GM21367 (cell line): ENCODE data around the gene TTBK2.

Experiments used
- ATAC-seq: cut with Tn5 transposase; IDR thresholded peaks from one replicate; pipeline ENCODE4 v1.9.1; 2021; ENCODE audit not compliant: unreplicated experiment

Gene TTBK2

DNA sequence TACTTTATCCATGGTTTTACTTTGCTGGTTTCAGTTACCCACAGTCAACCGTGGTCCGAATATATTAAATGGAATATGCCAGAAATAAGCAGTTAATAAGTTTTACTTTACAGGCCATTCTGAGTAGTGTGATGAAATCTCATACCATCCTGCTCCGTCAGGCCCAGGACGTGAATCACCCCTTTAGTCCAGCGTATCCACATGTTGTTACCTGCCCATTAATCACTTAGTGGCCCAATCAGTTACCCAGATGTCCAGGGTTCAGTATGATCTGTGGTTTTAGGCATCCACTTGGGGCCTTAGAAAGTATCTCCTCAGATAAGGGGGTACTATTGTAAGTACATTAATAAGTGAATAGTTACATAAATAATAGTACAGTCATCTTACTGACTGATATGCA lies 88.0 kb downstream of the TTBK2 start:
- no peak for ATAC-seq

DNA sequence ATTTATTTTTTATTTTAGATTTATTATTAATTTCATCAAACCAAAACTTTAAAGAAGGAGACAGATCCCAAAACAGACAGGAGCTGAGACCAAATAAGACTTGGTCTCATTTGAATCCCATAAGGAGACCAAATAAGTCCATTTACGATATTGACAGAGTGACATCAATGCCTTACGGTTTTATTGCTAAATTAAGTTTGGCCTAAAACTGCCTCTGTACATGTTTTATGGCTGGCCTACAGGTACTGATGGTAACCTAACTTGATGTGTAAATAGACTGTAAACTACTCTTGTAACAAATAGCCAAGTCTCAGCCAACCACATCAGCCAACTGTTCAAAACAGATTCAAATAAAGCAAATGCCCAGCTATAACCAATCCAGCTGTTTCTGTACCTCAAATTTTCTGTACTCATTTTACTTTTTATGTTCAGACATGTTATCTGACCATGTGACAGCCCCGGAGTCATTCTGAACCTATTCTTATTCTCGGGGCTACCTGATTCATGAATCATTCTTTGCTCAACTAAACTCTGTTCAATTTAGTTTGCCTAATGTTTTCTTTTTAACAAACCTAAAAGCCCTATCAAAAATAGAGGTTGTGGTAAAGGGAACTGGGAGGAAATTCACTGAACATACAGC lies 94.2 kb downstream of the TTBK2 start:
- ATAC-seq, result no peak

DNA sequence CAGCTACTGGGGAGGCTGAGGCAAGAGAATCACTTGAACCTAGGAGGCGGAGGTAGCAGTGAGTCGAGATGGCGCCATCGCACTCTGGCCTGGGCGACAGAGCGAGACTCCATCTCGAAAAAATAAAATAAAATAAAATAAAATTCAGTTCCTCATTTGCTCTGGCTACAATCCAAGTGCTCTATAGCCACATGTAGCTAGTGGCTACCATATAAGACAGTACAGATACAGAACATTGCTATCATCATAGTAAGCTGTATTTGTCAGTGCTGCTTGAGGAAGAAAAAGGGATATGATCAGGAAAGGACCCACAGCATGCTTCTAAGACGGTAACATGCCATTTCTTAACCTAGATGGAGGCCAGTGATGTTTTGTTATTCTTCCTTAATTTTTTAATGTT lies 95.0 kb downstream of the TTBK2 start:
- ATAC-seq, result no peak

DNA sequence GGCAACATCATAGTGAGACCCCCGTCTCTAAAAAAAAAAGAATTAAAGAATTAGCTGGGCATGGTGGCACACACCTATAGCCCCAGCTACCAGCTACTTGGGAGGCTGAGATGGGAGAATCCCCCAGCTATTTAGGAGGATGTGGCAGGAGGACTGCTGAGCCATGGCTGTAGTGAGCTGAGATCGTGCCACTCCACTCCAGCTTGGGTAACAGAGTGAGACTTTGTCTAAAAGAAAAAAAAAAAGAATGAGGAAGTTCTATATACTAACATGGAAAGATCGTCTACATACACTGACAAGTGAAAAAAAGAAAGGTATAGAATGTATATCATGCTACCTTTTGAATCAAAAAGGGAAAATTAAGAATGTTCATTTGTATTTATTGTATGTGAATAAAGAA lies 99.8 kb downstream of the TTBK2 start:
- ATAC-seq, result no peak

DNA sequence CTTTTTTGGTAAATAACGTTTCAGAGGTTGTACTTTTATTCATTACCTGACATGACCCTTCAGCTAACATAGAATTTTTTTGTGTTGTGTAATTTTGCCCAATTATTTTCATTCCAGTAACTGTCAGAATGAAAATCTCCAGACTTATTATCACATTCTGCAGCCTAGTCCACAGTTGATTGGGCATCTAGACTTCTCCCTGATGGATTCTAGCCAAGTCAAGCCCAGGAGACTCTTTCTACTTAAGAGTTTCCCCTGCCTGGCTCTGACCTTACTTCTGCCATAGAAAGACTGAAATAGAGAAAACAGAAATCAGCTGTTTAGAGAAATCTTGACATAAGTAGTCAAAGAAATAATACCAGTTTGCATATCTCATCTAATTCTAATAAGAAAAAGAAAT lies 100.8 kb downstream of the TTBK2 start:
- ATAC-seq, result no peak

DNA sequence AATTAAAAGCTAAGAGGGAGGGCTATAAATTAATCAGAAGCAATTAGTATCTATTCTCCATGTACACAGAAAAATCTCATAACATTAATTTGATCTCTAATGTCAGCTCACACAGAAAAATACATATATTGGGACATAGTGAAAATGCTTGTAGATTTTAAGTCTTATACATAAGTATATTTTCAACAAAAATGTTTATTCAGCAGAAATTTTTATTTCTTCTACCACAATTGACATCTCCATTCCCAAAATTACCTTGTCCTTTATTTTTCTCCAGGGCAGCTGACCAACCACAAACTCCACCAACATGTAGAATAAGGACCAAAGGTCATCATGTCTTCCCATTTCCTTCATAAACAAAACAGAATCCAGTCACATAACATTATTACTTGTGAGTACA lies 109.1 kb downstream of the TTBK2 start:
- no peak for ATAC-seq

DNA sequence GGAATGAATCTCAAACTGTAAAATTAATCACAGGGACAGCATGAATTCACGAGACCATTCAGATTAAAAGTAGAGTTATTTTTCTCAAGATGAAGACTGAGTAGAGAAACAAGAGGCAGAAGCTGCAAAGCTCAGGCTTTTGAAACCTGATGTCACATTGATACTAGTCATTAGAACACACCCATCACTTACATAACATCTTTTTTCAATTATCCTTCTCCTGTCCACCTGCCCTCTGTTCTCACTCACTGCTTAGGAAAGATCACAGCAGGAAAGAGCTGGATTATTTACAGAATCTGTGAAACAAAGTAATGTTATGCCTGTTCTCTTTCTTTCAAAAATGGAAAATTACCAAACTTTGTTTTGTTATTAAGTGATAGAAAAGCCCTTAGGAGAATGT lies 111.7 kb downstream of the TTBK2 start:
- ATAC-seq, result no peak

DNA sequence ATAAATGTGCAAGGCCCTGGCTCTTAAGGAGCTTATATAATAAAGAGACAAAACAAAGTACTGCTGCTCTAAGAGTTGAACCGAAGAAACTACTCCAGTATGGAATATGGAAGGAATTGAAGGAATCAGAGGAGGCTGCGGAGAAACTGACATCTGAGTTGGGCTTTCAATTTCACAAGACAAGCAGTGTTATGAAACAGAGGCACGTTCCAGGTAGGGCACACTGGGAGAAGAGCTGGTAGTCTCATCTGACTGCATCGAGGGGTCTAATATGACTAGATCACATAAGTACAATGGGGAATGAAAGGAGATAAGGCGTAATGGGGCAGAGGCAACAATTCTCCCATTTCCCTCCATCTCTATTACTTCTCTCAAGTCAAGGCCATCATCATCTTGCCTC lies 115.3 kb downstream of the TTBK2 start:
- ATAC-seq, result no peak

DNA sequence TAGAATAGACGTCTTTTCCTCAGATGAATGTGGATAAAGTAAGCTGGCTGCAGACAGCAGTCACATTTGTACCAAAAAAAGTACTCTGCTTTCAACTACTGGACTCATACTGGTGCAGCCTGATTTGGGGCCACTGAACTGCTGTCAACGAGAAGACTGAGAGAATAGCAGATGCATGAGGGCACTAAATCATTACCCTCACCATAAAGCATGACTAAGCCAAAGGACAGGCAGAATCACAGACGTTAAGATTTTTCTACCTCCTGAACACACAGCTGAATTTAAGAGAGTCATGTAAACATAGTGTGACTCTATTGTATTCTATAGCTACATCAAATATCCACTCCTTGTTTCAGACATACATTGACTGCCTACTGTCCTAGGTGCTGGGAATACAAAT lies 115.8 kb downstream of the TTBK2 start:
- no peak for ATAC-seq

DNA sequence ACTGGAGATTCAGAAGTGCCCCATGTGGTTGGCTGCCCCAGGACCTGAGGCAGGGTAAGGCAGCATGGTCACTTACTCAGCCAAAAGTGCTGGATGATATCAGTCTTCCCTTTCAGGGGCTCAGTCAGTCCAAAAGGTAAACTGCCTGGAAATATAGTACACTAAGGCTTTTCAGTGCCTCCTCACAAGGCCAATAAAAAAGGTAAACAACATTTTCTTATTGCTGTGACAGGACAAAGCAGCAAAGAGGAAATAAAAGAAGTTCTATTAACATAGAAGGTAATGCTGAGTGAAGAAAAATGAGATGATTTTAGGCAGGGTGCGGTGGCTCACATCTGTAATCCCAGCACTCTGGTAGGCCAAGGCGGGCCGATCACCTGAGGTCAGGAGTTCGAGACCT lies 117.1 kb downstream of the TTBK2 start:
- no peak for ATAC-seq

DNA sequence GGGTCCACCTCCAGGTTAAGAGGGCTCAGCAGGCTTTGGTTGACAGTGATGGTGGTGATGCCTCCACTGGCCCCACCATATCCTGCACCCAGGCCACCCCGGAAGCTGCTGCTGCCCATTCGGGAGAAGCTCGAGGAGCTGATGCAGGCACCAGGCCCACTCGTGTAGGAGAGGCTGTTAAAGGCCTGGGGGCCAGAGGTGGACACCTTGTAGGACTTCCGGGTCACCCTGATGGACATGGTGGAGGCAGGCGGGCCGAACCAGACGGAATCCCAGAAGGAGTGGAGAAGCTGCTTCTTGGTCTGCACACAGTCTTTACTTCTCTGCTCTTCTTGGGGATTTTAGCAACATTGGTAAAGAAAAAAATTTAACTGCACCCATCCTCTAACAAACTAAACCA lies 118.4 kb downstream of the TTBK2 start:
- ATAC-seq, result no peak

DNA sequence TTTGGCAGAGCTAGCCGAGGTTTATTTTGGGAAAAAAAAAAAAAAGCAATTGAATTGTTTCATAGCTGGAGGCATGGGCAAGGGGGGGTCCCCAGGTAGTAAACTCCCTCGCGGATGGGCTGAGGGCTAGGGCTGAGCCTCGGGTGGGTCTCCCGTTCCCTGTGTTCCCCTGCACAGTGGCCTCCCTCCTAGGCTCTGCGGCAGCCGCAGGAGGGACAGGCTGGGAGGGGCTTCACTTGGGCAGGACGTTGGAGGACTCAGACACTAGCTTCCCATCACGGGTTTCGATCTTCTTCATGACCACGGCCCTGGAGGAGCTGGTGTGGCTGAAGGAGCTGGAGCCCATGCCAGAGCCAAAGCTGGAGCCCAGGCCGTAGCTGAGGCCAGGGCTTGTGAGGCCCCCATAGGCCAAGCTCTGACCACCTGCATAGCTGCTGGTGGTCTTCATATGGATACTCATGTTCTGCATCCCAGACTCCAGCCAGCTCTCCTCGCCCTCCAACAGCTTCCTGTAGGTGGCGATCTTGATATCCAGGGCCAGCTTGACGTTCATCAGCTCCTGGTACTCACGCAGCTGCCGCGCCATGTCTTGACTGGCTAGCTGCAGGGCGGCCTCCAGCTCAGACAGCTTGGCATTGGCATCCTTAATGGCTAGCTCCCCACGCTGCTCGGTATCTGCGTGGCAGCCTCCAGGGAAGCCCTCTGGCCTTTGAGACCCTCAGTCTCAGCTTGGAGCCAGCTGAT lies 119.7 kb downstream of the TTBK2 start:
- ATAC-seq, result no peak

DNA sequence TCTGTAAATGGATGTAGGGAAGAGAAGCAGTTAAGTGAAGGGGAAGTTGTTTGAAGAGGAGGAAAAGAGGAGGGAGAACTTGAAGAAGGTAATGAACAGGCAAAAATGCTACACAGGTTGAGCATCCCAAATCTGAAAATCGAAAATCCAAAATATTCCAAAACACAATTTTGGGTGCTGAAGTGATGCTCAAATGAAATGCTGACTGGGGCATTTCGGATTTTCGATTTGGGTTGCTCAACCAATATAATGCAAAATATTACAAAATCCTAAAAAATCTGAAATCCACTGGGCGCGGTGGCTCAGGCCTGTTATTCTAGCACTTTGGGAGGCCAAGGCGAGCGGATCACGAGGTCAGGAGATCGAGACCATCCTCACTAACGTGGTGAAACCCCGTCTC lies 121.8 kb downstream of the TTBK2 start:
- no peak for ATAC-seq

DNA sequence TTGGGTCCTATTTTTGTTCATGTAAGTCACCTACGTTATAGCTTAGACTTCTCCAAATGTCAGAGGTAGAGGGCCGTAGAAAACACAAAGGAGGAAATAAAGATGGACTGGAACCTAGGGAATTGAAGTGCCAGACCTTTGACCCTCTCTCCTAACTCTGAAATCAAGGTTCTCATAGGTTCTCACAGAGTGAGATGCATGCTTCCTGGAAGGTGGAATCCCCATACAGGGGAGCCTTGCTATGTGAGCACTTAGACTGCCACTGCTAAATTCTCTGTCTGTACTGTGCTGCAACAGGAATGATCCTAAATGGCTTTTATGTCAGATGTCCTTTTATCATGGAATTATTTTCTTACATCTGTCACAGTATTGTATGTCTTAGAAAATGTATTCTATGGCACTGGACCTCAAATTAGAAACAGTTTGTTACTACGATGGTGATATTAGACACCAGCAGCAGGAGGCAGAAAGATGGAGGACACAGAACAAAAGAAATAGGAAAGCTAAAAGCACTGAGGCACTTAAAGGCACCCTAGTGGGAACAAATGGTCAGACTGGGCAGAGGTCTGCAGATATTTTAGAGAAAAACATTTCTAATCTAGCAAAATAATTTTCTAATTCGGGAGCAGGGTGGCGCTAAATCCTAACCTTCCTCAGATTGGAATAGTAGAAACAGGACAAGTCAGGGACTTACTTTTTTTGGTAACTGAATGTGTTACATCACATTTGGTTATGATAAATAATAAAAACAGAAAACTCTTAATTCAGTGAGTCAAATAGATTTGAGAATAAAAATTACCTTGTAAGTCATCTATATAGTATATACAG lies 123.4 kb downstream of the TTBK2 start:
- ATAC-seq, result no peak

DNA sequence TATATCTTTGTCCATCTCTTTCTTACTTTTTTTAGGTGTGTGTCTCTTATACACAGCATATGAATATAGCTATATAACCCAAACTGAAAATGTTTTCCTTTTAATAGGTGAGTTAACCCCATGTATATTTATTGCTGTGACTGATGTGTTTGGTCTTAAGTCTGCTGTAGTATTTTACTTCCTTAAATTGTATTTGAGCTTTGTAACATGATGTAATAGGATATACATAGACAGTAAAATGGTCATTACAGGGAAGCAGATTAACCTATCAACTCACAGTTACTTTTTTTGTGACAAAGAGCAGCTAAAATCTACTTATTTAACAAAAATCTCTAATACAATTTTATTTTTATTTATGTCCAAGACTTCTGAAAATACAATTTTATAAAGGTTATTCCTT lies 131.9 kb downstream of the TTBK2 start:
- no peak for ATAC-seq

DNA sequence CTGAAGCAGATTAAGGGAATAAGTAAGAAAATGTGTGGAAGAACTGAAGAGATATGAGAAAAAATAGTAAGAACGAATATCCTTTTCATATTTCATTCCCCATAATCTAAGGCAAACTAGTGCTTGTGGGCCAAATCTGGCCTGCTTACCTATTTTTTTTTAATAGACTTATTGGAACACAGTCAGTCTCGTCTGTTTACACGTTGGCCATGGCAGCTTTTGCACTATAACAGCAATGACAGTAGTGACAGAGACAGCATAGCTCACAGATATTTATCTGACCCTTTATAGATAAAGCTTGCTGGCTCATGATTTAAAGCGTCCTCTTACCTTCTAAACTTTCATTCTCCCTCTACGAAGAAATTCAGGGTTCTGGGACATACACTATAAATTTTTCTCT lies 133.6 kb downstream of the TTBK2 start:
- ATAC-seq, result no peak

DNA sequence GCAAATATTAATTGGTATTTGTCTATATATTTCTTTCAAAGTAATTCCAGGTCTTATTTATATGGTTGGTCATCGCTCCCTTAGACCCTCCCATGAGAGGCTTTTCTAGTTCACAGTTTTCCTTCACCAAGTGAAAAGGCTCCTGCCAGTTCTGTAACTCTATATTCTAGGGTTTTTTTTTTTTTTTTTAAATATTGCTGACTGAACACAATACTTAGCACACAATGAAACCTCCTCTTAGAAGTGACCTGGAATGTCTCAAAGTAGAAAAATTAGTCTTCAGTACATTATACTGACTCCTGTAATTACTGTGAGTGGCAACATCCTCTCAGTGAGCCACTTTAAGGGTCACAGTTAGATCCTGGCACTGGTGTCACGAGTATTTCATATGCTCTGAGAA lies 135.0 kb downstream of the TTBK2 start:
- ATAC-seq, result no peak

DNA sequence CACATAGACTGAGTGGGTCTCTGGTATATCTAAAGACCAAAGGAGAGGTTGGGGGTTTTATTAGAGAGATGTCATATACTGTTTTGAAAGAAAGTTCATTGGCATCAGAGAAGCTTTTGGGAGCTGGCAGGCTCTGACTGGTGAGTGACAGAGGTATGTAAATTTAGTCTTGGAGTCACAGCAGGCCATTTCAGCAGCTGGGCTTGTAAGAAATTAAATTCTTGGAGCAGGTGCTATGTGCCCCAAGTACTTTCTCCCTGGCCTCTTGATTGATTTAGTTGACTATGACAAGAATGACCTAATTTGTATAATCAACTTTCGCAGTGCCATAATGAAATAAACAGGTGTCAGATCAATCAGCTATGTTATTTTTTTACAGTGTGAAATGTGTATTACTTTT lies 135.9 kb downstream of the TTBK2 start:
- no peak for ATAC-seq

DNA sequence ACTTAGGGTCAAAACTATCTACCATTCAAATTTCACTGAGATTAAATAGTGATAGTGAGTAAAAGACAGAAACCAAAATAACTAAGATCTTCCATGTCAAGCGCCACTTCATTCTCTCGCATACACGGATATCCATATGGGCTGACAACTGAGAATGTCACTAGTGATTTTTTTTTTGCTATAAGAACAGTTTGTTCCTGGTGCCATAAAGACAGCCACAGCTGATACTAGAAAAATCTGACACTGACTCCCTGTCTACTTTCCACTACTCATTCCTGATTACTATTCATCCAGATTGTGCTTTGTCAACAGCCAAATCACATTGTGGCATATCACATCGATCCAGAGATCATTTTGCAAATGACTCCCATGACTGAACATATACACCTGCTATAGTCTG lies 137.9 kb downstream of the TTBK2 start:
- ATAC-seq, result no peak

DNA sequence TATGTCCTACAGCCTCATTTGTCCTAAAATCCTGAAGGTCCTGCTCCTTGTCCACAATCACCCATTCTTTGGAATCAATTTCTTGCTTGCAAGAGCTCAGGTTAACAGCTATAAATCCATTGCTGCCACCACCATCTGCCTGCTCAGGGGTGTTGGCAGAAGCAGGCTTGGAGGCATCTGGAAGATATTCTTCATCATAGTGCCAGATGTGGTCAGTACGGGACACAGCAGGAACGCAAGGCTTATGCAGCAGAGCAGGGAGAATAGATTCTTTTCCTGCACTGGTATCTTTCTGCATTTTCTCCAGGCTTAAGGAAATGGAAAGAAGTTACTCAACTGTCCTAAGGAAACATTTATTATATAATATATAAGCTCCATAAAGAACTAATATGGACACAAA lies 145.2 kb downstream of the TTBK2 start:
- ATAC-seq, result no peak

DNA sequence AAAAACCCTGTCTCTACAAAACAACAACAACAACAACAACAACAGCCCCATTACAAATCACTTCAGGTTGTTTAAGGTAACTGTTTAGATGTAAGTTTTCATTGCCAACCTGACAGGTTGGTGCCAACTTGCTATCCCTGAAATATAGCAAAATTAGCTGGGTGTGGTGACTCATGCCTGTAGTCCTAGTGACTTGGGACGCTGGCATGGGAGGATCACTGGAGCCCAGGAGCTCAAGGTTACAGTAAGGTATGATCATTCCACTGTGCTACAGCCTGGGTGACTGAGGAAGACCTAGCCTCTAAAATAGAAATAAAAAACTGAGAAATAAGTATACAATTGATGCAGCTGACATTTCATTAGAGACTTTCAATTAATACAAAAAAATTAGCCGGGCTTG lies 147.7 kb downstream of the TTBK2 start:
- no peak for ATAC-seq

DNA sequence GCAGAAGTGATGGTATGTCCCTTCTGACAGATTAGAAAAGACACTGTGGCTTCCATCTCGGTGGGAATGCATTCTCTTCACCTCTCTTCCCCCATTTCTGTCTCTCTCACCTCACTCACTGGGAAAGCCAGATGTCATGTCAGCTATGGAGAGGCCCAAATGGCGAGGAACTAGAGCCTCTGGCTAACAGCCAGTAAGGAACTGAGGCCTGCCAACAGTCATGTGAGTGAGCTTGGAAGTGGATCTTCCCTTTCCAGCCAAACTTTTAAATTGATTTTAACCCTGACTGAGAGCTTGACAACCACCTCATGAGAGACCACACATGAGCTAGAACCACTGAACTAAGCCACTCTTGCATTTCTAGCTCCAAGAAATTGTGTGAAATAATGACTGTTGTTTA lies 148.4 kb downstream of the TTBK2 start:
- ATAC-seq, result no peak
